IPS DF 6.9 (cell line): ENCODE measurements around the gene LTBP1.

ENCODE experiments used
- DNase-seq: peaks from one replicate; pipeline ENCODE4 v3.0.0-alpha.2; 2013; ENCODE audit warnings: low read depth, low spot score
- H3K27ac ChIP-seq: one replicate; pipeline ENCODE4 v1.5.1; 2013; ENCODE audit warnings: low read length, control low read depth
- H3K27me3 ChIP-seq: 2 replicates; pipeline ENCODE4 v1.6.1; 2013; ENCODE audit warnings: mild to moderate bottlenecking, low read length; ENCODE audit not compliant: control insufficient read depth, insufficient read depth
- H3K36me3 ChIP-seq: 2 replicates; pipeline ENCODE4 v1.6.1; 2013; ENCODE audit warnings: low read length; ENCODE audit not compliant: control insufficient read depth, insufficient read depth
- H3K4me1 ChIP-seq: 2 replicates; pipeline ENCODE4 v1.6.1; 2013; ENCODE audit warnings: low read length; ENCODE audit not compliant: control insufficient read depth, insufficient read depth
- H3K4me3 ChIP-seq: 2 replicates; pipeline ENCODE4 v1.5.1; 2013; ENCODE audit warnings: mild to moderate bottlenecking, low read length
- H3K9me3 ChIP-seq: 2 replicates; pipeline ENCODE4 v1.6.1; 2013; ENCODE audit warnings: low read length, inconsistent platforms; ENCODE audit not compliant: control insufficient read depth, insufficient read depth
- WGBS: extraction: QIAGEN DNeasy Blood & Tissue Kit; methylation state at CpG from one replicate; pipeline ENCODE4 v1.1.7; 2013; ENCODE audit warnings: mixed read lengths, missing lambda C conversion rate; ENCODE audit not compliant: insufficient read length, insufficient coverage; 5-methylcytosine and 5-hydroxymethylcytosine counted together

Gene LTBP1

DNA sequence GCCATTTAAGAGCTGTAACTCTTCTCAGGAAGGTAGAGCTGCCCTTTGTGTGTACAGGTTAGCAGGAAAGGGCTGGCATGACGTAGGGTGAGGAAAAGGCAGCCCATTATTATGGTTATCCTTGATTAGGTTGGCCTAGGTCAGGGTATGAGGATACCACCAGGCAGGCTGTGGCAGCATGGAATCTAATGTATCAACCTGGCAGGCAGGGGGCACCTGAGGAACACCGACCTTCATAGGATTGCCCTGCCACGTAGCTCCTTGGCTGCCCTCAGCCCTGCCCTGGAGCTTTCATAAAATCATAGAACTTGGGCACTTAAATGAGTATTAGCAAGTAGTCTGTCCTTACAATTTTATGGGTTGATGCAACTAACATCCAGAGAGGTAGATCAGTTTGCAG is 261.6 kb downstream of the LTBP1 start:
- DNase-seq = no peak
- H3K4me1 ChIP-seq = no peaks in the 10 kb centered on the region
- no peaks in the 10 kb centered on the region for H3K27me3 ChIP-seq
- no peaks in the 10 kb centered on the region for H3K9me3 ChIP-seq
- no peak overlapping the region for H3K4me3 ChIP-seq
- no peak overlapping the region for H3K27ac ChIP-seq
- H3K36me3 ChIP-seq = no peaks in the 10 kb centered on the region
- no CpG with 5 or more reads among the region's 3 CpGs for whole genome bisulfite sequencing

GRCh38 chr2:33209976-33210375 is 263.2 kb downstream of the LTBP1 start:
- Histone ChIP-seq H3K4me1 (no peaks in the 10 kb centered on the region), H3K27me3 (no peaks in the 10 kb centered on the region), H3K9me3 (no peaks in the 10 kb centered on the region), H3K36me3 (no peaks in the 10 kb centered on the region), H3K27ac (no peak overlapping the region), H3K4me3 (no peak overlapping the region)
- no CpG with 5 or more reads among the region's 1 CpG for WGBS
- DNase-seq = no peak

DNA sequence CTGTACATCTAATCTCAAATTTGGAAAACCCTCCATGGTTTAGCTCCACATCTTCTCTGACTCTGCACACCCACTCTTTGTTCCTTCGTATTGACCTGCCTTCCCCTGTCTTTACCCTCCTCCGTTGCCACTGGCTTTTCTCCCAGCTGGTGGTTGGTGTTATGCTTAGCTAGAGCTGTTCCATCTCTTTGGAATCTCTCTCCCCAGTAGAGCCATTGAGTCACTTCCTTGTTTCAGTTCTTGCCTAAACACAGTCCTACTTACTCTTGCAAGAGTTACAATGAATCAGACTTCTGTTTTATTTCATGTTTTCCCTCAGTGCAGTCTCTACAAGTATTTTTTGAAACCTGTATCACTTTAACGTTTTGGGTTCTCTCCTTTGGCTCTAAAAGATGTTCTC is 263.9 kb downstream of the LTBP1 start:
- H3K27me3 ChIP-seq = no peaks in the 10 kb centered on the region
- WGBS = no CpG with 5 or more reads among the region's 3 CpGs
- no peak for DNase-seq
- H3K36me3 ChIP-seq = no peaks in the 10 kb centered on the region
- H3K4me1 ChIP-seq = no peaks in the 10 kb centered on the region
- H3K4me3 ChIP-seq = no peak overlapping the region
- H3K27ac ChIP-seq = no peak overlapping the region
- no peaks in the 10 kb centered on the region for H3K9me3 ChIP-seq

DNA sequence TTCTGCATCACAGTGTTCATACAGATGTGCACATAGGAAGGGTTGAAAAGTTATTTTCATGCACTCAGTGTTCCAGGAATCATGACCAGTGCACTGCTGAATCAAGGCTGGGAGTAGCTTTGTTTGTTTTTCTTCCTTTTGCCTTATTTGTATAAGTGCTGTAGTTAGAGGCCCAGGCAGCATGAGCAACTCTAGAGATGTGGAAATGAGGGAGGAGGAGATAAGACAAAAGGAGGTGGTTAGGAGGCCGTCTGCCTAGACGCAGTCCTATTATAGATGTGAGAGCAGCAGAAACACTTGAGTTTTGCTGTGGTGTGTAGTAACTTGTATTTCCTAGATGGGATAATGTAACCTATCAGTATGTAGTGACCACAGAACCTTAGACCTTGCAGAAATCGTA is 265.4 kb downstream of the LTBP1 start:
- Histone ChIP-seq H3K27ac (no peak overlapping the region), H3K9me3 (no peaks in the 10 kb centered on the region), H3K4me3 (no peak overlapping the region), H3K4me1 (no peaks in the 10 kb centered on the region), H3K27me3 (no peaks in the 10 kb centered on the region), H3K36me3 (no peaks in the 10 kb centered on the region)
- no CpG with 5 or more reads among the region's 3 CpGs for WGBS
- DNase-seq = no peak

GRCh38 chr2:33213244-33213643 is 266.5 kb downstream of the LTBP1 start:
- WGBS = no CpG with 5 or more reads among the region's 3 CpGs
- Histone ChIP-seq H3K27ac (no peak overlapping the region), H3K4me1 (no peaks in the 10 kb centered on the region), H3K36me3 (no peaks in the 10 kb centered on the region), H3K27me3 (no peaks in the 10 kb centered on the region), H3K9me3 (no peaks in the 10 kb centered on the region), H3K4me3 (no peak overlapping the region)
- no peak for DNase-seq

GRCh38 chr2:33213648-33214047 is 266.9 kb downstream of the LTBP1 start:
- Histone ChIP-seq H3K27ac (no peak overlapping the region), H3K27me3 (no peaks in the 10 kb centered on the region), H3K4me3 (no peak overlapping the region), H3K4me1 (no peaks in the 10 kb centered on the region), H3K9me3 (no peaks in the 10 kb centered on the region), H3K36me3 (no peaks in the 10 kb centered on the region)
- WGBS = no CpG with 5 or more reads among the region's 2 CpGs
- DNase-seq = no peak

- no peak for DNase-seq
- no peaks in the 10 kb centered on the region for H3K27me3 ChIP-seq
- H3K9me3 ChIP-seq = no peaks in the 10 kb centered on the region
- no CpG with 5 or more reads among the region's 11 CpGs for WGBS
- H3K27ac ChIP-seq = no peak overlapping the region
- no peak overlapping the region for H3K4me3 ChIP-seq
- H3K36me3 ChIP-seq = no peaks in the 10 kb centered on the region
- no peaks in the 10 kb centered on the region for H3K4me1 ChIP-seq
Measured at GRCh38 chr2:33214436-33214835, 267.7 kb downstream of the LTBP1 start.

DNA sequence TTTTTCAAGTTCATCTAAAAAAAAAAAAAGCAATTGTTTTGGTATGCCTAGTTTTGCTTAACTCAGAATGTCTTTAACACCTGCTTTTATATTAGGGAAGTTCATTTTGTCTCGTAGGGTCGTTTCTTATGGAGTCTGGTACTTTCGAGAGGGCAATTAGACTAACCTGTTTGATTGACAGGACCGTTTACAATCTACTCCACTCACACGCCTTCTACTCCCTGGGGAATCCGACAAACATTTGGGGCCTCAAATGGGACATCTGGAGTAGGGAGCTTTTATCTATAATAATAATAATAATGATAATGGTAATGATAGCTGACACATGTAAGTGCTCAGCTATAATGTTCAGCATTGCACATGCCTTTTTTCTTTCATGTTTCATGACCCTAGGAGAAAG is 268.1 kb downstream of the LTBP1 start:
- WGBS = no CpG with 5 or more reads among the region's 6 CpGs
- no peaks in the 10 kb centered on the region for H3K27me3 ChIP-seq
- no peaks in the 10 kb centered on the region for H3K9me3 ChIP-seq
- no peaks in the 10 kb centered on the region for H3K4me1 ChIP-seq
- DNase-seq = no peak
- H3K4me3 ChIP-seq = no peak overlapping the region
- no peak overlapping the region for H3K27ac ChIP-seq
- H3K36me3 ChIP-seq = no peaks in the 10 kb centered on the region

DNA sequence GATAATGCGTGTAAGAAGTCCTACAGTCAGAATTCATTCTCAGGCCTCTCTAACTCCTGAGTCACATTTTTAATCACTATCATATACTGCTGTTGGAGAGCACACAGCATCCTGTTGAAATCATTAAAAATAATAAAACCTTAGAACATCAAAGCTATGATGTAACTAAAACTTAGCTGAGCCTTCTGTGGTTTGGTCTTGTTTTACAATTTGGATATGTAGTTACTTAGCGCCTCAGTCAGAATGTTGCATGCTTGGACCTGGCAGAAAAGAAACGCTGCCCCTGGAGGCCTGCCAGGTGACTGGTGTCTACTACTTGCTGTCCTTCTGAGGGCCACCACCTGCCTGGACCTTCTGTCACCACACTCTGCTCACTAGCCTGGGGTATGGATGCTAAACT is 268.5 kb downstream of the LTBP1 start:
- Histone ChIP-seq H3K4me1 (no peaks in the 10 kb centered on the region), H3K36me3 (no peaks in the 10 kb centered on the region), H3K4me3 (no peak overlapping the region), H3K27me3 (no peaks in the 10 kb centered on the region), H3K9me3 (no peaks in the 10 kb centered on the region), H3K27ac (no peak overlapping the region)
- no peak for DNase-seq
- WGBS = no CpG with 5 or more reads among the region's 3 CpGs

GRCh38 chr2:33215983-33216382 is 269.2 kb downstream of the LTBP1 start:
- no peaks in the 10 kb centered on the region for H3K4me1 ChIP-seq
- H3K9me3 ChIP-seq = no peaks in the 10 kb centered on the region
- WGBS = no CpG with 5 or more reads among the region's 3 CpGs
- no peak for DNase-seq
- H3K4me3 ChIP-seq = no peak overlapping the region
- no peak overlapping the region for H3K27ac ChIP-seq
- H3K36me3 ChIP-seq = no peaks in the 10 kb centered on the region
- H3K27me3 ChIP-seq = no peaks in the 10 kb centered on the region

GRCh38 chr2:33216508-33217182 is 269.9 kb downstream of the LTBP1 start:
- no peaks in the 10 kb centered on the region for H3K36me3 ChIP-seq
- WGBS = no CpG with 5 or more reads among the region's 3 CpGs
- H3K27me3 ChIP-seq = no peaks in the 10 kb centered on the region
- no peaks in the 10 kb centered on the region for H3K4me1 ChIP-seq
- H3K27ac ChIP-seq = no peak overlapping the region
- no peak for DNase-seq
- H3K9me3 ChIP-seq = no peaks in the 10 kb centered on the region
- no peak overlapping the region for H3K4me3 ChIP-seq
